Activated CD4-positive, alpha-beta T cell treated with anti-CD3 and anti-CD28 coated beads for 4 hours (primary cell): ENCODE measurements around the gene HEBP2.

Experiments used
- DNase-seq, 2 donors: peaks; one replicate each; pipeline ENCODE4 v3.0.0-alpha.2; 2020

HEBP2 gene

DNA sequence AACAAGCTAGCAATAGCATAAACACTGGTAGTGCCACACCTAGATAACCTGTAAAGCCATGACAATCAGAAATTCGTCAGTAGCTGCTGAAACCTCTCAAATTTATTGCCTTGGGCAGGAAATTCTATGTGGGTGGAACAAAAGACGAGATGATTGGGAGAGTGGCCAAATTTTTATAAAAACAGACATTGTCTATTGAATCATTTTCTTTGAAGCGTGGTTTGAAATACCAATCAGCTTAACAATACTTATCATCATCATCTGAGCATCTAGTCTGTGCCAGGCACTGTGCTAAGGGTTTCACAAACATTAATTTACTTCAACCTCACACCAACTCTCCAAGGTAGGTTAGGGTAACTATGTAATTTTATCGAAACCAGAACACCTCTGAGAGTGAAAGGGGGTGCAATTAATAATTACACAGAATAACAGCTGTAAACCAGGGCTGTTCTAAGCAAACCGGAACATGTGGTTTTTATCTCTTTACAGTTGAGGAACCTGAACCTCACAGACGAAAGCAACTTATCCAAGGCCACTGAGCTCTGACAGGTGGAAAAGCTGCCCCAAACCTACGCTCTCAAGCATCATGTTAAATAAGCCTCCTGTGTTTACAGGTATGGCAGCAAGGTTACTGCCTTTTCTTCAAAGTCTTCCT is 51.9 kb downstream of the HEBP2 start:
- peak; percentile 12 to 22 for DNase-seq

DNA sequence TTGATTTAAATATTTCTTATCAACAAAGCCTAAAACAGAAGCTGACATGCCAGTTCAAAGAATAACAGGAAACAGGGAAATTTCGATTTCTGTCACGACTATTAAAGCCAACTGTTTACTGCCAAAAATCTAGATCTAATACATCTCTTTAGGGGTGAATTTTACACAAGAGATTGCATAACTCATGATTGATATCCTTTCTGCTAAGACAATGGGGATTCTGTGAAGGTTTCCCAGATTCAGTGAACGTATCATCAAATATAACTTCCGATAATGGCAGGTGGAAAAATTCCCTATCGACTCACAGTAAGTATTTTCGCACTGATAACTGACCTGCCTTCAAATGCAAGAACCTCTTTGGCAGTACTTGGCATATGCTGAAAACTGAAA is 52.4 kb downstream of the HEBP2 start:
- no peak for DNase-seq

DNA sequence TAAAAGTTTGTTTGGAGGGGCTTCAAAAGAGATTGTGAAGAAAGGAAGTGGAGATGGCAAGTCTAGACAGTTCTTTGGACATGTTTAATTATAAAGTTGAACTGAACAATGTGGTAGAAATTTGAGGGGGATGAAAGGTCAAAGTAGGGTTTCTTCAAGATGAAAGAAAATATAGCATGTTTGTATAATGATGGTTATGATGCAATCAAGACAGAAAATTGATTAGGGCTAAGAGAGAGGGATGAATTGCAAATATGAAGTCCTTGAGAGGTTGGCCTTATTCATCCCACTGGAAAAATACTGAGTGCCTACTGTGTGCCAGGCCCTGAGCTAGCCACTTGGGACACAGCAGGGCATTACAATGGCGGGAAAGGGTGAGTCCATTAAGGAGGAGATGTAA is 57.6 kb downstream of the HEBP2 start:
- no peak for DNase-seq

DNA sequence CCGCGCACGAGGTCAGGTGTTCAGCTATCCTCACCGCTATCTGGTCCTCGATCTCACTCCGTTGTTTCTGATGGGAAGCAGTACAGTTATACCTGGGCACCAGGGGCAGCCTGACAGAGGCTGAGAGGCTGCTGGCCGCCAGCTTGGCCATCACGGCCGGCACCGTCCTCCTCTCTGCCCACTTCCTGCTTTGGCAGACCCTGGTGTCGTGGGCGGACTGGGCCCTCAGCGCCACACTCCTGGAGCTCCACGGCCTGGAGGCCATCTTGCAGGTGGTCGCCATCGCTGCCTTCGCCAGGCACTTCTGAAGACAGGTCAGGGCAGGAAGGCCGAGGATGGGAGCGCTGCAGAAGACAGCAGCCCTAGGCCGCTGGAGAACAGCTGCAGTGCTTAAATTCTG is 60.1 kb downstream of the HEBP2 start:
- no peak for DNase-seq

DNA sequence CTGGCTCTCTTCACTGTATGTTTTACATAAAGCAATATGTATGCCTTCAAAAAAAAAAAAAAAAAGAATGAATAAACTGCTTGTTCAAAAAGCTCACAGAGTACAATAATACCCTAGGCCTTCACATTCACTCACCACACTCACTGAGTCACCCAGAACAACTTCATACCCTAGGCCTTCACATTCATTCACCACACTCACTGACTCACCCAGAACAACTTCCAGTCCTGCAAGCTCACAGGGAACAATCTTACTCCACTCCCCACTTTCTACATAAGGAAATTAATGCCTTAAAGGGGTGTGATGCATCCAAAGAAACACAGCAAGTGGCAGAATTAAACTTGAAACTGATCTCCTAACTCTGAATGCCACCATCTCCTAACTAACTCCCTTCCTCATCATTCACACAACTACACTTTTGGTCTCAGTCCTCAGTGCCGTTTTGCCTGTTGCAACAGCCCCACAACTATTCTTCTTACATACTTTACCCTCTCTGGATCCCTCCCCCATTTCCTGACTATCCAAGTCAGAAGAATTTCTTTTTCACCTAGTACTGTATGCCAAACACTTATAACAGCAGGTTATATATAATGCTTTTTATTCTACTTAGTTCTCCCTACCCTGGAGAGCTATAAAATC is 61.1 kb downstream of the HEBP2 start:
- DNase-seq: no peak

DNA sequence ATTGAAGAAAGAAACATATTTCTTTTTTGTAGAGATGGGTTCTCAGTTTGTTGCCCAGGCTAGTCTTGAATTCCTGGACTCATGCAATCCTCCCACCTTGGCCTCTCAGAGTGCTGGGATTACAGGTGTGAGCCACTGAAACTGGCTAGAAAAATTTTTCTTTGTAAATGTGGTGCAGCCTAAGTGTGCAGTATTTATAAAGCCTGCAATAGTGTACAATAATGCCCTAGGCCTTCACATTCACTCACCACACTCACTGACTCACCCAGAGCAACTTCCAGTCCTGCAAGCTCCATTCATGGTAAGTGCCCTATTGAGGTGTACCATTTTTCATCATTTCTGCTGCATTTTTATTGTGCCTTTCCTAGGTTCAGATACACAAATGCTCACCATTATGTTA is 63.9 kb downstream of the HEBP2 start:
- no peak for DNase-seq

GRCh38 chr6:138468320-138469015 is 64.4 kb downstream of the HEBP2 start:
- DNase-seq: no peak
